Pulmonary artery endothelial cell (primary cell): ENCODE measurements around the gene UGT1A6. TPM values are rescaled to one million over a fixed set of nuclear protein-coding genes. Genes with fewer than 3 reads are reported as not detected.

Experiments used
- DNase-seq: peaks from one replicate; pipeline ENCODE4 v3.0.0-alpha.2; 2011; ENCODE audit warnings: low read depth, low spot score
- total RNA-seq: library from RNA; depleted of rRNA; stranded (reverse); fragments of >200 nt; gene quantifications from 2 replicates; pipeline ENCODE4 v1.2.3, GENCODE V29; 2014

The UGT1A6 gene
- total RNA-seq, 1 donor from 2014 or later, result not detected

GRCh38 chr2:233764761-233765160 is 72.1 kb downstream of the UGT1A6 start:
- no peak for DNase-seq

GRCh38 chr2:233766416-233766815 is 73.7 kb downstream of the UGT1A6 start:
- DNase-seq, result no peak

DNA sequence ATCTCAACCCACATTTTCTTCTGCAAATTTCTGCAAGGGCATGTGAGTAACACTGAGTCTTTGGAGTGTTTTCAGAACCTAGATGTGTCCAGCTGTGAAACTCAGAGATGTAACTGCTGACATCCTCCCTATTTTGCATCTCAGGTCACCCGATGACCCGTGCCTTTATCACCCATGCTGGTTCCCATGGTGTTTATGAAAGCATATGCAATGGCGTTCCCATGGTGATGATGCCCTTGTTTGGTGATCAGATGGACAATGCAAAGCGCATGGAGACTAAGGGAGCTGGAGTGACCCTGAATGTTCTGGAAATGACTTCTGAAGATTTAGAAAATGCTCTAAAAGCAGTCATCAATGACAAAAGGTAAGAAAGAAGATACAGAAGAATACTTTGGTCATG is 75.4 kb downstream of the UGT1A6 start:
- no peak for DNase-seq

DNA sequence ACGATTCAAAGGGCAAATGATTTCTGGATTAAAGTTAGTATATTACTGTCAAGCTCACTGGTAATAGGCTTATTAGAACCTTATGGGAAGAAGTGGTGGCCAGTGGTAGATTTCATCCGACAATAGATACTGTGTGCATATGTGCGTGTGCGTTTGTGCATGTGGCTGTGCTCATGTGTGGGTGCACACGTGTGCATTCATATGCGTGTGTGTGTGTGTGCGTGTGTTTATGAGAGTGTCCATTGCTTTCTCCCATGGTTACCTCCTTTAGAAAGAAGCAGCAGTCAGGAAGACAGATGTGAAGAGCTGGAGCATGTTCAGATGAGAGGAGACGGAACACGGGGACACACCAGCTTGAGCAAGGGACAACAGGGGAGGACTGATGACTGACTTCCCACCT is 76.6 kb downstream of the UGT1A6 start:
- DNase-seq, result no peak

- no peak for DNase-seq
Observed at GRCh38 chr2:233772153-233772552, 79.5 kb downstream of the UGT1A6 start.

- no peak for DNase-seq
Observed at GRCh38 chr2:233772583-233772982, 79.9 kb downstream of the UGT1A6 start.

- no peak for DNase-seq
Observed at GRCh38 chr2:233773854-233774253, 81.2 kb downstream of the UGT1A6 start.

DNA sequence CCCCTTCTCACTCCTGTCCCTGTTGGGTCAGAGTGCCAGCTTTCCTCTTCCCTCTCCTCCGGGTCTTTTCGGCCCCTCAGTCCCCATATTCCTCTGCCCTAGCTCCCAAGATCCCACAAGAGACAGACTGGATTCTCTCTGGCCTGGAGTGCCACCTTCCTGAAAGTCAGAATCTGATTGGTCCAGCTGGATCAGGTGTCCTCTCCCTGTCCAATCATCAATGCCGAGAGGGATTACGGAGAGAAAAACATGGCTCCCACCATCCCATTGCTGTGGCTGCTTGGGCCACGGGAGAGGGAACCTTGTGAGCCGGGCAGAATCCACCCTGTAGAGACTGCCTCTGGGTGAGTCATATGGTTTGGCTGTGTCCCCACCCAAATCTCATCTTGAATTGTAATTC is 82.7 kb downstream of the UGT1A6 start:
- no peak for DNase-seq

DNA sequence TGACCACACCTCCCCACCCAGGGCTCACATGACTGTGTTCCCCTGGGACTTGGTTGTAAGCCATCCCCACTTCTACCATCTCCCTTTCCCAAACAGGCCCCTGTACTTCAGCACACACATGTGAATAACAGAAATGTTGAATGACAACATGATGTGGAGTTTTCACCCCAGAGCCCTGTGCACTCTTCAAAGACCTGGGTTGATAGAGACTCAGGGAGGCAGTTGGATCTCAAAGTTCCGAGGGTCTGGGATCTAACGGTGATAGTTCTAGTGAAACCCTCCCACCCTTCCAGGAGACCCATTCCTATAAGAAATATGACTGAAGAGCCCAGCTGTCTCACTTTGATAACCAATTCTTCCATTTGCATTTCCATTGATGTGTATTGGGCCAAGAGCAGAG is 85.3 kb downstream of the UGT1A6 start, which contains the start of gene MROH2A:
Gene MROH2A, plus strand, starts transcription at position 301 of the 400 bp plus-strand sequence. CDS start 1,029 bp downstream, outside the sequence.
- DNase-seq, result no peak

- DNase-seq, result no peak
Observed at GRCh38 chr2:233779722-233780121, 87.0 kb downstream of the UGT1A6 start.

GRCh38 chr2:233780771-233781170 is 88.1 kb downstream of the UGT1A6 start:
- no peak for DNase-seq

DNA sequence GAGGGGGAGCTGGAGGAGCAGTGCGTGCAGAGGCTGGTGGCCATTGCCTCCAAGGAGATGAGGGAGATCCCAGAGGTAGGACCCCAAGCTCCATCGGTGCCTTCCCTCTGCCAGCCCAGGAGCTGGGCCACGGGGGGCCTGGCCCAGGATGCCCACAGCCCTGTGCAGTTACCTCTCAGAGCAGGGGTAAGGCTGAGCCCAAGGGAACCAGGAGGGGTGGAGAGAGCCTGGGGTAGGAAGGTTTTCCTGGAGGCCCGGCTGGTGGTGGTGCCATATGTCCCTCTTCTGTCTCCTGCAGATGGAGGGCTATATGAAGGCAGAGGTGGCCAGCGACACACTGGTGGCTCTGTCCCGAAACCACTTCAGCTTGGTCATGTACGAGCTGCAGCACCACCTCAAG is 96.9 kb downstream of the UGT1A6 start:
- DNase-seq, result no peak

DNA sequence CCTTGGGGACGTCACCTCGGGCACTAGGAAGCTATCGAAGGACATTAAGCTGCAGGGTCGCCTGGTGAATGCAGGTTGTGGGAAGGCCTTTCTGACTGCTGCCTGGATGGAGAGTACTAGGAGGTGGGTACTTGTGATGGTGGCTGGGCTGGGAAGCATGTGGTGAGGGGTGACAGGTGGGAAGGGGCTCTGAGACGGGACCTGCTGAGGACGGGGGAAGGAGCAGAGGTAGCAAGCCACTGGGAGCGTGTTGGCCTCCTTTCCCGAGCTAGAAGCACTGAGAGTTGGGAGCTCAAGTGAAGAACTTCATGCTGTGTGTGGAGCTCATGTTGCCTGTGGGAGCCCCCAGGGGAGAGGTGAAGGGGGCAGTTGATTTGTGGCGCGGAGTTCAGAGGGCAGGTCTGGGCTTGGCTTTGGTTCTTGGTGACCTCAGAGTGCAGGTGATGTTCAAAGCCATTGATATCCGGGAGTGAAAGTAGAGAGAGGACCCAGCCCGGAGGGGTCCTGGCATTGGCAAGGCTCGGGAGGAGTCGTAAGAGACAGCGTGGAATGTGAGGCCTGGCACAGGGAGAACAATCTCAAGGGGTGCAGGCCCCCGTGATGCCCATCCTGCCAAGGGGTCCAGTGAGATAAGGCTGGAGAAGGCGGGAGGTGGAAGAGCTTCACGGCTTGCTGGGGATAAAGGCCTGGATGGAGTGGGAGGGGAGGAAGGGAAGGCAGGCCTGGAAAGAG is 98.6 kb downstream of the UGT1A6 start:
- no peak for DNase-seq

DNA sequence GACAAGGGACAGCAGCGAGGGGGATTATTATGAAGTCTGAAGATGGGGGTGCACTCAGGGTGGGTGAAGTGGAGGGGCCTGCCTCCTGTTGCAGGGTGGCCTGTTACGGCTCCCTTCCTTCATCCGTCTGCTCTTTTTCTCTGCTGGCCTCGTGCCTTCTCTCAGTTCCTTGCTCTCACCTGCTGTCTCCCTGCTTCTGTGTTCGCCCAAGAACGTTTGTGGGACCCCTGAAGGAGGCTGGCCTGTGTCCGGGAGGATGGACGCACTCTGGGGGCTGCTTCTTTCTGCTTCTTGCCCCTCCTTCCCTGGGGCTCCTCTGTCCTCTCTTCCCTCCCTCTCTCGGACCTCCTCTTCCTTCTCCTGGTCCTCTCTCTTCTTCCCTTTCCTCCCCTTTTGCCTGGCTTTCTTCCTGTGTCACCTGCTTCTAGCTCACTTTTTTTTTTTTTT is 99.2 kb downstream of the UGT1A6 start:
- no peak for DNase-seq

- no peak for DNase-seq
Observed at GRCh38 chr2:233792720-233793119, 100.0 kb downstream of the UGT1A6 start.

DNA sequence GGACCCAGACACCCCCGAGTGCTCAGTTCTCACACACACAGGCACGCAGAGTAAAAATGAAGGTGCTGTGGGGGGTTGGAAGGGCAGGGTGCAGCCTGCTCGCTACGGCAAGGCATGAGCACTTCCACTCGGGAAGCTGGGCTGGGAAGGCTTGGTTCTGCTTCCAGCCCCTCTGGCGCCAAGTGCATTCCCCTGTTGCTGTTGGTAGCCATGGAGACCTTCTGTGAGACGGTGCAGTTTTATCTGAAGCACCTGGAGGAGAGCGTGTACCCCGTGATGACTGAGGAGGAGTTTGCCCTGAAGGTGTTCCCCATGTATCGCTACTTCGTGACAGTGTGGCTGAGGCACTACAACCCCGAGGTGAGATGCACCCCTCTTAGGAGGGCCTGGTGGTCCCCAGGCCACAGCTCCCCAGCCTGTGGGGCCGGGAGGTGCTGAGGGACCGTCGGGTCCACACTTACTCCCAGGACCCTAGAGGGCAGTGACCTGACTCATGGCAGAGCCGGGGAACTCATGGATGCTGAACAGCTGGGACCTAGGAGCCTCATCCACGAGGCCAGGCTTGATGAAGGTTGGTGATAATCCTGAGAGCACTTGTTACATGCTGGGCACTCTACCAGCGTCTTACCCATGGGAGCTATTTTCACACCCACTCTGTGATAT is 100.9 kb downstream of the UGT1A6 start:
- no peak for DNase-seq

GRCh38 chr2:233794128-233794658 is 101.5 kb downstream of the UGT1A6 start:
- DNase-seq, result no peak

DNA sequence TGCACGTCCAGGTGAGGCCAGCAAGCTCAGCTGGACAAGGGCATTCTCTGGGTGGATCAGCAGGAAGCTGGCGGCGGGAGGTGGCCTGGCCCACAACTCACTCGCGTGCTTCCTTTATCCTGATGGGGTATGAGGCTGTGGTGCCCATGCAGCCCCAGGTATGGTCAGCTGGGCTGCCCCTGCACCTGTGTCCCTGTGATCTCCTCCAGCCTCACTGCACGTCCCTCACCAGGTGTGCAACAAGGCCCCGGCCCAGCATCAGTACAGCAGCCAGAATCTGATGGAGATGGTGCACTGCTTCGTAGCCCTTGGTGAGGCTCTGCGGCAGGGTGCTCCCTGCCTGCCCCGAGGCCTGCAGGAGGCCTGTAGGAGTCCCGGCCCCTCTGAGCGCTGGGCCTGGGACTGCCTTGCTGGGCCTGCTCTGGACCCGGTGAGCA is 103.1 kb downstream of the UGT1A6 start:
- DNase-seq, result no peak

- no peak for DNase-seq
Observed at GRCh38 chr2:233796254-233796653, 103.6 kb downstream of the UGT1A6 start.

- DNase-seq, result no peak
Observed at GRCh38 chr2:233798335-233799086, 105.8 kb downstream of the UGT1A6 start.

GRCh38 chr2:233799087-233799665 is 106.5 kb downstream of the UGT1A6 start:
- DNase-seq, result no peak
